ENCODE data around the gene RPL37.
"Not testable (repeated sequence)": the region's sequence is repeated elsewhere in the genome, so short reads cannot be mapped to it uniquely, and the experiment has no call there.

RPL37 gene

GRCh38 chr5:40794340-40794739 is 40.7 kb downstream of the RPL37 start:
- not testable (repeated sequence) for DNase-seq

- DNase-seq, result not testable (repeated sequence)
Observed at GRCh38 chr5:40792691-40793090, 42.3 kb downstream of the RPL37 start.

- no peak for DNase-seq
Observed at GRCh38 chr5:40791715-40792139, 43.3 kb downstream of the RPL37 start.

- DNase-seq, result no peak
Observed at GRCh38 chr5:40790947-40791593, 44.0 kb downstream of the RPL37 start.

- DNase-seq, result not testable (repeated sequence)
Observed at GRCh38 chr5:40788941-40789340, 46.1 kb downstream of the RPL37 start.

GRCh38 chr5:40787986-40788385 is 47.0 kb downstream of the RPL37 start:
- DNase-seq, result no peak

- not testable (repeated sequence) for DNase-seq
Observed at GRCh38 chr5:40786664-40787063, 48.4 kb downstream of the RPL37 start.

- DNase-seq, result no peak
Observed at GRCh38 chr5:40784916-40785315, 50.1 kb downstream of the RPL37 start.

- DNase-seq, result no peak
Observed at GRCh38 chr5:40784027-40784653, 50.9 kb downstream of the RPL37 start.

- DNase-seq, result no peak
Observed at GRCh38 chr5:40781843-40782409, 53.1 kb downstream of the RPL37 start.

GRCh38 chr5:40780858-40781257 is 54.2 kb downstream of the RPL37 start:
- no peak for DNase-seq

- no peak for DNase-seq
Observed at GRCh38 chr5:40780199-40780598, 54.8 kb downstream of the RPL37 start.

- DNase-seq, result no peak
Observed at GRCh38 chr5:40779561-40779960, 55.5 kb downstream of the RPL37 start.

GRCh38 chr5:40778133-40778532 is 56.9 kb downstream of the RPL37 start:
- no peak for DNase-seq

- DNase-seq, result no peak
Observed at GRCh38 chr5:40776658-40776977, 58.4 kb downstream of the RPL37 start.

GRCh38 chr5:40775846-40776657 is 59.0 kb downstream of the RPL37 start:
- no peak for DNase-seq

Data from CD4-positive, alpha-beta T cell treated with Interleukin-12 subunit alpha and Interleukin-12 subunit beta, for 1 hour (primary cell).